H1 (cell line): ENCODE measurements around the gene TOP1. TPM values are rescaled to one million over a fixed set of nuclear protein-coding genes. Genes with fewer than 3 reads are reported as not detected.

Source experiments
- CTCF ChIA-PET: fragments of 300-600 bp; sonication (Branson Sonifier 250); formaldehyde crosslinking; loops from one replicate; lab custom pipeline; 2021; ENCODE audit not compliant: partially characterized antibody; lab: Charles Lee
- POLR2A ChIA-PET: fragments of 300-600 bp; sonication (Branson Sonifier 250); formaldehyde crosslinking; loops from one replicate; lab custom pipeline; 2021; ENCODE audit warnings: inconsistent platforms; ENCODE audit not compliant: partially characterized antibody; lab: Charles Lee
- DNase-seq, 2 experiments: peaks; one replicate each; pipeline versions ENCODE4 v3.0.0 to v3.0.0-alpha.2; 2010 to 2022; ENCODE audit warnings: low spot score in 2 of 2, low read depth in 1 of 2, mixed read lengths in 1 of 2
- FAIRE-seq: peaks from 2 replicates; lab custom pipeline; 2011; peaks lifted over from hg19 to GRCh38; lab: Jason Lieb, UNC
- H2AFZ ChIP-seq: 2 replicates; pipeline ENCODE4 v1.8.1; 2012; ENCODE audit warnings: low read length, inconsistent platforms
- H2AK5ac ChIP-seq: 2 replicates; pipeline ENCODE4 v1.6.1; 2013; ENCODE audit warnings: low read depth, low read length
- H2BK120ac ChIP-seq: replicated peaks from 2 replicates; pipeline ENCODE3; 2013; ENCODE audit warnings: low read depth, low read length, inconsistent platforms
- H2BK12ac ChIP-seq: 2 replicates; pipeline ENCODE4 v1.6.1; 2013; ENCODE audit warnings: low read depth, low read length
- H2BK15ac ChIP-seq: 2 replicates; pipeline ENCODE4 v1.6.1; 2013; ENCODE audit warnings: low read length
- H2BK20ac ChIP-seq: 2 replicates; pipeline ENCODE4 v1.6.1; 2013; ENCODE audit warnings: low read length
- H2BK5ac ChIP-seq: 2 replicates; pipeline ENCODE4 v1.6.1; 2013; ENCODE audit warnings: low read depth, low read length
- H3K14ac ChIP-seq: 2 replicates; pipeline ENCODE4 v1.6.1; 2013; ENCODE audit warnings: inconsistent platforms; ENCODE audit not compliant: insufficient read length
- H3K18ac ChIP-seq: 2 replicates; pipeline ENCODE4 v1.6.1; 2013; ENCODE audit warnings: low read length; ENCODE audit errors: extremely low read depth
- H3K23ac ChIP-seq: 2 replicates; pipeline ENCODE4 v1.6.1; 2013; ENCODE audit warnings: inconsistent platforms; ENCODE audit not compliant: insufficient read length
- H3K23me2 ChIP-seq: 2 replicates; pipeline ENCODE4 v1.6.1; 2013; ENCODE audit warnings: low read depth, low read length
- H3K27ac ChIP-seq: 2 replicates; pipeline ENCODE4 v1.6.1; 2011; ENCODE audit warnings: low read depth, low read length, inconsistent platforms
- H3K27me3 ChIP-seq, 4 experiments: replicated peaks in 1 of 4; 1 replicate in 1 of 4; 2 replicates in 3 of 4; pipeline versions ENCODE4 v1.6.1 to v1.8.1; 2011 to 2013; ENCODE audit warnings: low read length in 3 of 4, mild to moderate bottlenecking in 3 of 4, inconsistent platforms in 2 of 4, mixed read lengths in 2 of 4, moderate library complexity in 1 of 4; ENCODE audit not compliant: control insufficient read depth in 3 of 4, insufficient read depth in 3 of 4; ENCODE audit errors: extremely low read depth in 1 of 4
- H3K36me3 ChIP-seq, 4 experiments: 2 replicates each; pipeline versions ENCODE4 v1.6.1 to v1.8.1; 2011 to 2013; ENCODE audit warnings: mild to moderate bottlenecking in 4 of 4, low read length in 3 of 4, moderate library complexity in 2 of 4, control low read depth in 1 of 4, inconsistent platforms in 1 of 4; ENCODE audit not compliant: insufficient read depth in 4 of 4, control insufficient read depth in 2 of 4
- H3K4ac ChIP-seq: replicated peaks from 2 replicates; pipeline ENCODE3; 2013; ENCODE audit warnings: low read length, low read depth, mixed read lengths, inconsistent platforms; ENCODE audit not compliant: insufficient read length
- H3K4me1 ChIP-seq, 4 experiments: replicated peaks in 1 of 4; 1 replicate in 1 of 4; 2 replicates in 3 of 4; pipeline versions ENCODE4 v1.6.1 to v1.8.1; 2011 to 2013; ENCODE audit warnings: low read length in 3 of 4, inconsistent platforms in 2 of 4, mixed read lengths in 1 of 4; ENCODE audit not compliant: insufficient read depth in 4 of 4, control insufficient read depth in 3 of 4
- H3K4me2 ChIP-seq, 2 experiments: 2 replicates each; pipeline versions ENCODE4 v1.6.1 to v1.8.1; 2011 to 2013; ENCODE audit warnings: low read depth in 2 of 2, low read length in 2 of 2, control low read depth in 1 of 2, inconsistent platforms in 1 of 2, mild to moderate bottlenecking in 1 of 2; ENCODE audit not compliant: insufficient read depth in 1 of 2
- H3K4me3 ChIP-seq, 4 experiments: fragments of 200-600, 300-600 bp in 1 of 4; sonication (generic), shearing (Covaris generic), sonication (Bioruptor Twin) in 1 of 4; 2 replicates each; pipeline versions ENCODE4 v1.5.1 to v1.8.1; 2011 to 2016; ENCODE audit warnings: low read length in 4 of 4, low read depth in 3 of 4, control low read depth in 2 of 4, inconsistent platforms in 2 of 4, mild to moderate bottlenecking in 2 of 4, mixed read lengths in 1 of 4, moderate library complexity in 1 of 4; ENCODE audit not compliant: insufficient read depth in 2 of 4; ENCODE audit errors: extremely low read depth in 1 of 4
- H3K56ac ChIP-seq: replicated peaks from 2 replicates; pipeline ENCODE3; 2013; ENCODE audit warnings: low read depth, mild to moderate bottlenecking, mixed read lengths, low read length, inconsistent platforms; ENCODE audit not compliant: insufficient read length
- H3K79me1 ChIP-seq: 2 replicates; pipeline ENCODE4 v1.6.1; 2013; ENCODE audit warnings: low read depth, low read length, control low read depth
- H3K79me2 ChIP-seq, 2 experiments: 2 replicates each; pipeline versions ENCODE4 v1.6.1 to v1.8.1; 2012 to 2013; ENCODE audit warnings: low read length in 2 of 2, mild to moderate bottlenecking in 2 of 2, inconsistent platforms in 1 of 2; ENCODE audit not compliant: insufficient read depth in 2 of 2, control insufficient read depth in 1 of 2
- H3K9ac ChIP-seq, 4 experiments: replicated peaks in 1 of 4; 1 replicate in 1 of 4; 2 replicates in 3 of 4; pipeline versions ENCODE4 v1.6.1 to v1.8.1; 2011 to 2013; ENCODE audit warnings: low read depth in 3 of 4, low read length in 3 of 4, control low read depth in 2 of 4, mild to moderate bottlenecking in 2 of 4, moderate library complexity in 2 of 4, inconsistent platforms in 1 of 4; ENCODE audit errors: extremely low read depth in 1 of 4
- H3K9me3 ChIP-seq, 2 experiments: 2 replicates each; pipeline versions ENCODE4 v1.6.1 to v1.8.1; 2012 to 2013; ENCODE audit warnings: mild to moderate bottlenecking in 2 of 2, moderate library complexity in 2 of 2, control low read depth in 1 of 2, inconsistent platforms in 1 of 2, low read depth in 1 of 2, low read length in 1 of 2, mixed read lengths in 1 of 2; ENCODE audit not compliant: insufficient read depth in 2 of 2
- H4K20me1 ChIP-seq, 2 experiments: replicated peaks in 1 of 2; 2 replicates each; pipeline versions ENCODE3 to v1.8.1; 2011 to 2013; ENCODE audit warnings: inconsistent platforms in 2 of 2, low read length in 2 of 2, mild to moderate bottlenecking in 1 of 2; ENCODE audit not compliant: insufficient read depth in 2 of 2, control insufficient read depth in 1 of 2
- H4K5ac ChIP-seq: 2 replicates; pipeline ENCODE4 v1.6.1; 2013; ENCODE audit warnings: low read length, low read depth, mixed read lengths, inconsistent platforms; ENCODE audit not compliant: insufficient read length
- H4K8ac ChIP-seq: 2 replicates; pipeline ENCODE4 v1.8.0; 2013; ENCODE audit warnings: mild to moderate bottlenecking, moderate library complexity, low read length, inconsistent platforms; ENCODE audit not compliant: insufficient read depth; ENCODE audit errors: extremely low read depth
- H4K91ac ChIP-seq: replicated peaks from 2 replicates; pipeline ENCODE3; 2013; ENCODE audit warnings: low read length, mixed read lengths, inconsistent platforms; ENCODE audit not compliant: insufficient read length
- YY1 ChIP-seq: IDR thresholded peaks from 2 replicates; pipeline ENCODE4 v1.6.1; 2011; ENCODE audit warnings: low read depth, mild to moderate bottlenecking, low read length
- WGBS, 2 experiments: shearing (Covaris generic) in 1 of 2; methylation state at CpG; one replicate each; pipeline versions ENCODE4 v1.1.6 to v1.1.7; 2013 to 2015; ENCODE audit warnings: low lambda C conversion rate in 2 of 2, mixed read lengths in 2 of 2, inconsistent platforms in 1 of 2, low coverage in 1 of 2, missing lambda C conversion rate in 1 of 2; ENCODE audit not compliant: insufficient replicate concordance in 2 of 2, insufficient coverage in 1 of 2, insufficient read length in 1 of 2; ENCODE audit errors: extremely low coverage in 1 of 2, missing lambda C conversion rate in 1 of 2; 5-methylcytosine and 5-hydroxymethylcytosine counted together
- polyA plus RNA-seq, 7 experiments: library from polyadenylated mRNA; depleted of rRNA in 3 of 7; stranded (reverse) in 5 of 7; unstranded in 2 of 7; fragments of >200 nt in 5 of 7; fragments of 200-250 nt in 2 of 7; gene quantifications; 1 replicate in 5 of 7; 2 replicates in 1 of 7; 4 replicates in 1 of 7; pipeline versions ENCODE4 v1.2.1 to v1.2.3, GENCODE V29; 2011 to 2013; ENCODE audit warnings: missing spikeins in 2 of 7, mixed read lengths in 2 of 7
- total RNA-seq: library from RNA; stranded (reverse); fragmentation: NEBNext Ultra II Directional; extraction: Animal tissue kit (Norgen Biotek cat#: 25700); gene quantifications from 2 replicates; pipeline ENCODE4 v1.2.1, GENCODE V29; 2021

The TOP1 gene
- total and polyA plus RNA-seq, 2 of the 8 experiments (the other 6 are each of a cell fraction or from before 2014, with no cell fraction given), result 7.4 to 108 TPM

DNA sequence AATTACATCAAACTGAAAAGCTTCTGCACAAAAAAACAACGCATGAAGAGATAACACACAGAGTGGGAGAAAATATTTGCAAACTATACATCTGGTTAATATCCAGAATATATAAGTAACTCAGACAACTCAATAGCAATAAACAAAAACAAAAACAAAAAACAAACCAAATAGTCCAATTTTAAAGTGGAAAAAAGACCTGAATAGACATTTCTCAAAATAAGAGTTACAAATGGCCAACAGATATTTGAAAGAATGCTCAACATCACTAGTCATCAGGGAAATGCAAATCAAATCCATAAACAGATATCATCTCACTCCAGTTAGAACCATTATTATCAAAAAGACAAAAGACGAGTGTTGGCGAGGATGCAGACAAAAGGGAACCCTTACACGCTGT, 28.8 kb upstream of the TOP1 start:
- no peak for FAIRE-seq
- no peak for DNase-seq
- Histone ChIP-seq H2BK15ac (no peak overlapping the region), H2BK120ac (no peak overlapping the region), H4K5ac (no peak overlapping the region), H3K23me2 (no peaks in the 10 kb centered on the region), H3K9ac (no peak overlapping the region), H3K4me1 (peaks cover 0 to 9% (median 3%) of the 10 kb centered on the region in 4 experiments; a peak in 3 of 7 replicates), H2AFZ (no peak overlapping the region), H3K18ac (no peak overlapping the region), H3K36me3 (no peaks in the 10 kb centered on the region), H3K4me2 (no peak overlapping the region), H4K20me1 (no peaks in the 10 kb centered on the region), H3K79me1 (no peaks in the 10 kb centered on the region), H3K27ac (no peak overlapping the region), H3K79me2 (no peaks in the 10 kb centered on the region), H2BK20ac (no peak overlapping the region), H2BK12ac (no peak overlapping the region), H3K23ac (no peak overlapping the region), H4K91ac (no peak overlapping the region), H3K56ac (no peak overlapping the region), H3K9me3 (no peaks in the 10 kb centered on the region), H3K4ac (no peak overlapping the region), H2AK5ac (no peak overlapping the region), H3K4me3 (no peak overlapping the region), H2BK5ac (no peak overlapping the region), H4K8ac (no peak overlapping the region), H3K27me3 (no peaks in the 10 kb centered on the region), H3K14ac (no peak overlapping the region)
- WGBS, 2 experiments, result 71% methylated on average over 4 of the region's 4 CpGs; no CpG with 5 or more reads in 1 of the 2 experiments
- POLR2A ChIA-PET, result interaction anchor here (0.6 to 1.0 kb wide), 2 partner anchors 10 to 397 kb away, joined by 3 read pairs; no protein-coding TSS in a partner anchor
- CTCF ChIA-PET, result interaction anchor here (1.0 kb wide), 1 partner anchor 8 kb away, joined by 3 read pairs; no protein-coding TSS in a partner anchor
- no peak for TF ChIP-seq YY1
